Aorta (tissue), 5 donors: ENCODE data around the gene RAD51C. TPM values are rescaled to one million over a fixed set of nuclear protein-coding genes. Genes with fewer than 3 reads are reported as not detected.

Experiments
- ATAC-seq: fragments of 200-7000 bp; cut with Tn5 transposase; one replicate; pipeline ENCODE4 v1.9.1; 2022; ENCODE audit warnings: moderate library complexity; ENCODE audit not compliant: low FRiP score
- DNase-seq, 2 donors: peaks; one replicate each; pipeline ENCODE4 v3.0.0-alpha.2; 2020
- H3K27ac ChIP-seq, 2 donors: one replicate each; pipeline ENCODE4 v1.5.1; 2013; ENCODE audit warnings: low read length in 2 of 2, mild to moderate bottlenecking in 2 of 2, moderate library complexity in 2 of 2, control low read depth in 1 of 2, inconsistent platforms in 1 of 2, low read depth in 1 of 2
- H3K27me3 ChIP-seq, 2 donors: one replicate each; pipeline ENCODE4 v1.6.1; 2013; ENCODE audit warnings: control low read depth in 1 of 2, low read length in 1 of 2, mild to moderate bottlenecking in 1 of 2, moderate library complexity in 1 of 2; ENCODE audit not compliant: insufficient read depth in 2 of 2, control insufficient read depth in 1 of 2
- H3K36me3 ChIP-seq, 2 donors: one replicate each; pipeline ENCODE4 v1.6.1; 2013; ENCODE audit warnings: control low read depth in 1 of 2, low read length in 1 of 2, mild to moderate bottlenecking in 1 of 2; ENCODE audit not compliant: insufficient read depth in 2 of 2, control insufficient read depth in 1 of 2
- H3K4me1 ChIP-seq, 2 donors: one replicate each; pipeline ENCODE4 v1.6.1; 2013; ENCODE audit warnings: low read length in 2 of 2, control low read depth in 1 of 2, mild to moderate bottlenecking in 1 of 2, moderate library complexity in 1 of 2; ENCODE audit not compliant: insufficient read depth in 2 of 2, control insufficient read depth in 1 of 2
- H3K4me3 ChIP-seq, 2 donors: one replicate each; pipeline ENCODE4 v1.5.1; 2013; ENCODE audit warnings: low read length in 2 of 2, control low read depth in 1 of 2, mild to moderate bottlenecking in 1 of 2
- H3K9me3 ChIP-seq: one replicate; pipeline ENCODE4 v1.6.1; 2013; ENCODE audit warnings: mild to moderate bottlenecking, low read length; ENCODE audit not compliant: control insufficient read depth
- WGBS, 2 donors: extraction: QIAGEN DNeasy Blood & Tissue Kit; methylation state at CpG; one replicate each; pipeline ENCODE4 v1.1.7; 2013; 5-methylcytosine and 5-hydroxymethylcytosine counted together
- intact Hi-C, 2 donors: fragments of 100-400 bp; cut with DNase I; formaldehyde crosslinking; loops; one replicate each; pipeline versions ENCODE4 v1.14.2 to v1.15.0; 2022
- polyA plus RNA-seq, 2 donors: library from polyadenylated mRNA; stranded (reverse); fragments of 200-250 nt; gene quantifications; one replicate each; pipeline ENCODE4 v1.2.3, GENCODE V29; 2013
- total RNA-seq, 2 donors: library from RNA; stranded (reverse); fragmentation: NEBNext Ultra II Directional; extraction: Animal tissue kit (Norgen Biotek cat#: 25700); gene quantifications; one replicate each; pipeline ENCODE4 v1.2.1, GENCODE V29; 2021
- donor health status: healthy with polysubstance abuse.
- donor health status: Bipolar disorder and iron deficiency.
- donor health status: DM: no; HTN: no; CAD: no.
- donor health status: DM: no; HTN: no; CAD: no.
- donor health status: DM: yes; HTN: yes; CAD: no.

The RAD51C gene
- total and polyA plus RNA-seq, 4 donors = 20.0 to 37.6 (median 23.0) TPM

DNA sequence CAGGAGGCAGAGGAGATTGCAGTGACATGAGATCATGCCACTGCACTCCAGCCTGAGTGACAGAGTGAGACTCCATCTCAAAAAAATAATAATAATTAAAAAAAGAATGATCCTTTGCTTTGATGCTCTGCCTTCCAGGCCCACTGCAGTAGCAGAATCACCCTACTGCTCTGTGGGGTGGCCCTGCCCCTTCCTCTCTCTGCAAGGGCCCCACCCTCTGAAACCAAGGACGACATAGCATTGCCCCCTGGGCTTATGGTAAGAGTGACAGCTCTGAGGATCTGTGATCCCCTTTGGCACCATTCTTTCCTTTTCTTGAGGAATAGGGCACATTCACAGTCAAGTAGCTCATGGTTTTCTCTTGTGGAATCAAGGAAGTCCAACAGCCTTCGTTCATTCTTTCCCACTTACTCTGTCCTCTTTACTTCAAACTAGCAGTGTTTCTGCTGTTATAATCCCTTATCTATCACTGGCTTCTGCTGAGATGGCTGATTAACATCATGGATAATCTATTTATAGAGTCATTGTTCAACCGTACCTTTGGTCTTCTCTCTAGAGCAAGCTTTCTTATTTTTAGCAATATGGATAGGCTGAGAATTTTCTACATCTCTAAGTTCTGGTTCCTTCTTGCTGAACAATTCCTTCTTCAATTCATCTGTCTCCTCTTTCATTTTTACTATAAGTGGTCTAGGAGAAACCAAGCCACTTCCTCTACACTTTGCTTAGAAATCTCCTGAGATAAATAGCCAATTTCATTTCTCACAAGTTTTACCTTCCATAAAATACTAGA is 14.1 kb downstream of the RAD51C start:
- H3K27me3 ChIP-seq = no peaks in the 10 kb centered on the region
- no peaks in the 10 kb centered on the region for H3K4me1 ChIP-seq
- DNase-seq = no peak
- WGBS, 2 donors = 73 to 79% methylated on average over 3 of the region's 3 CpGs
- ATAC-seq = no peak
- no peak overlapping the region for H3K27ac ChIP-seq
- no peaks in the 10 kb centered on the region for H3K9me3 ChIP-seq
- H3K4me3 ChIP-seq = no peak overlapping the region
- no peaks in the 10 kb centered on the region for H3K36me3 ChIP-seq
- intact Hi-C loops = no loop called here

DNA sequence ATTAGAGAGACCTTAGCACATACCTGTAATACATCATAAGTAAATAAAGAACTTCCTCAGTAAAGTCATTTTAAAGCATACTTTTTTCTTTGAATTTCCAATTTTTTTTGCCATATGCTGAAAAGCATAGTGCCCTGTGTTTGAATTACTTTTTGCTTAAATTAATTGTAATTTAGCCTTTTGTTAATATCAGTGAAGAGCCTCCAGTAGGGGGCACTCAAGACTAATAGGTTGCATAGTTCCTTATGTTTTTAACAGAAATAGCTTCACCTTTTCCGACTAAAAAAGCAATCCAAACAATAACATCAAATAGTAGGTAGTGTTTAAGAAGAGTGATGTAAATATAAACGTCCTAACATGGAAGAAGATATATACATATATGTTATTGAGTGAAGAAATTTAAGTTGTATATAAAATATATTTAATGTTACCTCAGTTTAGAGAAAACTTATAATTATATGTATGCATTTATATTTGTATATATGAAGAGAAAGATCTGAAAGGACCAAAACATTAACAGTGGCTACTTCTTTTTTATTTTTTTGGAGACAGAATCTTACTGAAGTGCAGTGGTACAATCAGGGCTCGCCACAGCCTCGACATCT is 18.6 kb downstream of the RAD51C start:
- no peaks in the 10 kb centered on the region for H3K9me3 ChIP-seq
- no peaks in the 10 kb centered on the region for H3K36me3 ChIP-seq
- no peak overlapping the region for H3K27ac ChIP-seq
- DNase-seq (no peak), ATAC-seq (no peak)
- WGBS, 2 donors = 50 to 51% methylated on average over 4 of the region's 4 CpGs
- H3K27me3 ChIP-seq = no peaks in the 10 kb centered on the region
- intact Hi-C loops = loop anchor here (5.0 kb wide), 2 partner anchors 291 to 296 kb away; no protein-coding TSS in a partner anchor
- H3K4me1 ChIP-seq = no peaks in the 10 kb centered on the region
- H3K4me3 ChIP-seq = no peak overlapping the region

DNA sequence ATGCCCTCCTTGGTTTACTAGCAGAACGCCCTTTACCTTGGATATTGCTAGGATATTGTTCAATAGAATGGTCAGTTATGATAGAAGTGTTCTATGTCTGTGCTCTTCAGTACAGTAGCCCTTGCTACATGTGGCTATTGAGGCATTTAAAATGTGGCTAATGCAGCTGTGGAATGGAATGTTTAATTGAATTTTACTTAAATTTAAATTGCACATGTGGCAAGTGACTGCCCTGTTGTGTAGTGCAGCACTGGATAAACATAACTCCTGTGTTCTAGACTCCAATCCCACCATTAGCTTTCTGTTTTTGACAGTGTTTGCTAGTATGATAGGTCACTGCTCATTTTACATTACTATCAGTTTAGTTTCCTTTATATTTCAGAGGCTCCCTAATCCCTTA is 29.9 kb downstream of the RAD51C start:
- intact Hi-C loops = no loop called here
- no peaks in the 10 kb centered on the region for H3K36me3 ChIP-seq
- ATAC-seq = no peak

DNA sequence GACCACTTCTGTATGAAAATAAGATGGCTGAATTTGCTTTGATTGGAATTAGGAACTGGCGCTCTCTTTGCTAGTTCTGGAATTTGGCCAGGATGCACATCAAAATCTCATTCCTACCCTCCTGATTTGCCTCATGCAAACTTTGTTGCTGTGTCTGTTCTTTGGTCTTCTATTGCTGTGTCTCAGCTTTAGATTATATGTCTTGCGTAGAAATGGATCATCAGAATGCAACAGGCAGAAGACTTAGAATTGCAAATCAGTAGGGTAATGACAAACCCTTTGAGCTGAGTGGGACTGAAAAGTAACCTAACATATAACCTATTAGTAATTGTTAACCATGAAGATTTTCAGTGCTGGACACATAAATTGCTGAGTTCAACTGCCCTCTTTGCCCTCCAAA is 30.3 kb downstream of the RAD51C start:
- Histone ChIP-seq H3K9me3 (no peaks in the 10 kb centered on the region), H3K27ac (no peak overlapping the region), H3K36me3 (no peaks in the 10 kb centered on the region), H3K4me1 (no peaks in the 10 kb centered on the region), H3K27me3 (no peaks in the 10 kb centered on the region), H3K4me3 (no peak overlapping the region)
- 85 to 89% methylated on average over 2 of the region's 2 CpGs for WGBS, 2 donors
- no peak for DNase-seq
- ATAC-seq = no peak
- intact Hi-C loops = no loop called here

More for the DNA sequence above, 29.9 kb downstream of the RAD51C start:
- no peak overlapping the region for H3K4me3 ChIP-seq
- no peaks in the 10 kb centered on the region for H3K4me1 ChIP-seq
- no peak overlapping the region for H3K27ac ChIP-seq
- no peaks in the 10 kb centered on the region for H3K27me3 ChIP-seq
- no peaks in the 10 kb centered on the region for H3K9me3 ChIP-seq
- no peak for DNase-seq
- 92 to 94% methylated on average over 1 of the region's 1 CpG for WGBS, 2 donors

DNA sequence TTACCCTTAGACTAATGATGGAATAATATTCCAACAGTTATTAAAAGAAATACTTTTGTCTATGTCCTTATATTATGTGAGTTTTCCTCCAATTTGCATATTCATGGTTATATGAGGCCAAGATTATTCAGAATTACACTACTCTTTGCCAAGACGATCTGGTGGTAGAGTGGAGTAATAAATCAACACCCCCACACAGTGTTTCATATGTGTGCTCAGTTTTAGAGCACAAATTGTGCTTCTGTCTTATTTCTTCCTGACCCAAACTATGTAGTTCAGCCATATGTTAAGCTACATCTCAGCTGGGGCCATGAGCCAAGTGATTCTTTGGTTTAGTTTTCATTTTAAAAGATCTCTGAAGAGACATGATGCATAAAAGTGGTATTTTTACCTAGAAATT is 36.4 kb downstream of the RAD51C start:
- DNase-seq (no peak), ATAC-seq (no peak)
- no peak overlapping the region for H3K4me3 ChIP-seq
- WGBS, 2 donors = 20 to 24% methylated on average over 1 of the region's 1 CpG
- no peaks in the 10 kb centered on the region for H3K9me3 ChIP-seq
- no peaks in the 10 kb centered on the region for H3K4me1 ChIP-seq
- no peaks in the 10 kb centered on the region for H3K27me3 ChIP-seq
- no peaks in the 10 kb centered on the region for H3K36me3 ChIP-seq
- no peak overlapping the region for H3K27ac ChIP-seq
- intact Hi-C loops = no loop called here

DNA sequence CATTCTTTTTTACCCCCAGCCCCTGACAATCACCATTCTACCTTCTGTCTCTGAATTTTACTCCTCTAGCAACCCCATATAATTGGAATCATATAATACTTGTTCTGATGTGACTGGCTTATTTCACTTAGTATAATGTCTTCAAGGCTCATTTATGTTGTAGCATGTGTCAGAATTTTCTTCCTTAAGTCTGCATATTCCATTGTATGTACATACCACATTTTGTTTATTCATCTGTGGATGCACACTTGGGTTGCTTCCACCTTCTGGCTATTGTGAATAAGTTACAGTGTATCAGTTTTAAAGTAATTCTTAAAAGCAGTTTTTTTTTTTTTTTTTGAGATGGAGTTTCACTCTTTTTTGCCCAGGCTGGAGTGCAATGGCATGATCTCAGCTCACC is 38.5 kb downstream of the RAD51C start:
- Histone ChIP-seq H3K27ac (no peak overlapping the region), H3K36me3 (peaks cover 0 to 3% of the 10 kb centered on the region in 2 donors), H3K4me3 (no peak overlapping the region), H3K9me3 (no peaks in the 10 kb centered on the region), H3K4me1 (no peaks in the 10 kb centered on the region), H3K27me3 (no peaks in the 10 kb centered on the region)
- no peak for ATAC-seq
- DNase-seq = no peak
- intact Hi-C loops = no loop called here

DNA sequence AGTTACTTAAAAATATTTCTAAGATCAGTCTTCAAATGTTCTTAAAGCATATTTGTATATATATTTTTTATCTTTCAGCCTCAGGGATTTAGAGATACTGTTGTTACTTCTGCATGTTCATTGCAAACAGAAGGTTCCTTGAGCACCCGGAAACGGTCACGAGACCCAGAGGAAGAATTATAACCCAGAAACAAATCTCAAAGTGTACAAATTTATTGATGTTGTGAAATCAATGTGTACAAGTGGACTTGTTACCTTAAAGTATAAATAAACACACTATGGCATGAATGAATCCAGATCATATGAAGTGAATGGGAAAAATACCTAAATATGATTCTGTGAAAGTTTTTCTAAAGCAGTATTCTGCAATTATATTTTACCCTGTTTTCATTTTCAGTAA is 41.6 kb downstream of the RAD51C start:
- peaks cover 0 to 3% of the 10 kb centered on the region in 2 donors for H3K36me3 ChIP-seq
- H3K27me3 ChIP-seq = no peaks in the 10 kb centered on the region
- ATAC-seq = no peak

DNA sequence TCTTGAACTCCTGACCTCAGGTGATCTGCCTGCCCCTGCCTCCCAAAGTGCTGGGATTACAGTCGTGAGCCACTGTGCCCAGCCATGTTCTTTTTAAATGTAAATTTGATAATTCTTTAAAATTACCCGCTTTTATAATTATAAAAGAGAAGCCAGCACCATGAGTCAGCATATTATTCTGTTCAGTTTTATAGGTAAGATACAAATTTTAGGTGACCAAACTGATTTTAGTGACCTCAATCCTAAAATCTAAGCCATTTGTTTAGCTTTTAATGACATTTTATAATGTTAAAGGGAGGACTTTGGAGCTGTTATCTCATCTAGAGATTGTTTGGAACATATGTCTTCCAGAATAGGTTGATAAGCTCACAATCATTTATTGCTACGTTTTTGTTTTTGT is 42.4 kb downstream of the RAD51C start:
- Histone ChIP-seq H3K27me3 (no peaks in the 10 kb centered on the region), H3K9me3 (no peaks in the 10 kb centered on the region), H3K27ac (no peak overlapping the region), H3K36me3 (peaks cover 0 to 3% of the 10 kb centered on the region in 2 donors), H3K4me1 (no peaks in the 10 kb centered on the region), H3K4me3 (no peak overlapping the region)
- WGBS, 2 donors = 77 to 83% methylated on average over 3 of the region's 3 CpGs
- no peak for DNase-seq
- intact Hi-C loops = no loop called here
- no peak for ATAC-seq

More for the DNA sequence above, 41.6 kb downstream of the RAD51C start:
- Histone ChIP-seq H3K4me1 (no peaks in the 10 kb centered on the region), H3K9me3 (no peaks in the 10 kb centered on the region), H3K27ac (no peak overlapping the region), H3K4me3 (no peak overlapping the region)
- 92 to 96% methylated on average over 3 of the region's 3 CpGs for WGBS, 2 donors
- intact Hi-C loops = no loop called here
- DNase-seq = no peak

DNA sequence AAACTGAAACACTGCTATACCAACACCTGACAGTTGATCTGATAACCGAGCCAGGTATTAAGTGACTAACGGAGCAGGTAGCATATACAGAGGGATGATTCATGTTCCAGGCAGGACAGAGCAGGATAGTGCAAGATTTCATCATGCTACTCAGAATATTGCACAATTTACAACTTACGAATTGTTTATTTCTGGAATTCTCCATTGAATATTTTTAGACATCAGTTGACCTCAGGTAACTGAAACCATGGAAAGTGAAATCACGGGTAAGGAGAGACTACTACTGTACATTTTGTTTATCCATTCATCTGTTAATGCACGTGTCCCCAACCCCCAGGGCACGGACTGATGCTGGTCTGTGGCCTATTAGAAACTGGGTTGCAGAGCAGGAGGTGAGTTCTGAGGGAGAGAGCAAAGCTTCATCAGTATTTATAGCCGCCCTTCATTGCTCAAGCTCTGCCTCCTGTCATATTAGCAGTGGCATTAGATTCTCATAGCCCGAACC is 48.8 kb downstream of the RAD51C start:
- ATAC-seq (no peak), DNase-seq (no peak)
- H3K4me1 ChIP-seq = no peaks in the 10 kb centered on the region
- H3K27me3 ChIP-seq = no peaks in the 10 kb centered on the region
- intact Hi-C loops = no loop called here
- 87 to 90% methylated on average over 8 of the region's 8 CpGs for WGBS, 2 donors
- no peak overlapping the region for H3K27ac ChIP-seq
- no peaks in the 10 kb centered on the region for H3K36me3 ChIP-seq
- no peak overlapping the region for H3K4me3 ChIP-seq
- no peaks in the 10 kb centered on the region for H3K9me3 ChIP-seq
